ENCODE measurements around the gene ASTN2. TPM values are rescaled to one million over a fixed set of nuclear protein-coding genes. Genes with fewer than 3 reads are reported as not detected.
A peak's percentile ranks its signal among the peaks of the same experiment; 100 is the strongest.

The ASTN2 gene
- total RNA-seq, 1 donor from 2014 or later = 0.53 TPM

DNA sequence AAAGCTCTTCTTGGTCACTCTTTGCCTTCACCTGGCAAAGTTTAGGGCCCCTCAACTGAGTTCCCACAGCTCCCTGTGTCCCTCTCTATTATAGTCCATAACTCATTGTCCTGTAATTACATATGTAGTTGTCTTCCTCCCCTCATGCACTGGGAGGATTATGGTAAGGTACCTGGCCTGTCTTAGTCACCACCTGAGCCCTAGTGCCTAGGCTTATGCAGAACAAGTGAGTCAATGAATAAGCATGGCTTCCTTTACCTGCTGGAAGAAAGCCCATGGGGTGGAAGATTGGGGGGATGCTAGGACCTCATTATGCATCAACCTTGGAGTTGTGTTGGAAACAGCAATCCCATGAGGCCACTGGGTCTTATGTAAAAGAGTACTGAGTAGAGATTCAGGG is 915.4 kb downstream of the ASTN2 start:
- no peak overlapping the region for H3K4me3 ChIP-seq (ENCODE audit: low read depth, low read length)
- no peak for FAIRE-seq
- peak; percentile 50 for DNase-seq (ENCODE audit: low read depth)
- TF ChIP-seq, protein P1, sequence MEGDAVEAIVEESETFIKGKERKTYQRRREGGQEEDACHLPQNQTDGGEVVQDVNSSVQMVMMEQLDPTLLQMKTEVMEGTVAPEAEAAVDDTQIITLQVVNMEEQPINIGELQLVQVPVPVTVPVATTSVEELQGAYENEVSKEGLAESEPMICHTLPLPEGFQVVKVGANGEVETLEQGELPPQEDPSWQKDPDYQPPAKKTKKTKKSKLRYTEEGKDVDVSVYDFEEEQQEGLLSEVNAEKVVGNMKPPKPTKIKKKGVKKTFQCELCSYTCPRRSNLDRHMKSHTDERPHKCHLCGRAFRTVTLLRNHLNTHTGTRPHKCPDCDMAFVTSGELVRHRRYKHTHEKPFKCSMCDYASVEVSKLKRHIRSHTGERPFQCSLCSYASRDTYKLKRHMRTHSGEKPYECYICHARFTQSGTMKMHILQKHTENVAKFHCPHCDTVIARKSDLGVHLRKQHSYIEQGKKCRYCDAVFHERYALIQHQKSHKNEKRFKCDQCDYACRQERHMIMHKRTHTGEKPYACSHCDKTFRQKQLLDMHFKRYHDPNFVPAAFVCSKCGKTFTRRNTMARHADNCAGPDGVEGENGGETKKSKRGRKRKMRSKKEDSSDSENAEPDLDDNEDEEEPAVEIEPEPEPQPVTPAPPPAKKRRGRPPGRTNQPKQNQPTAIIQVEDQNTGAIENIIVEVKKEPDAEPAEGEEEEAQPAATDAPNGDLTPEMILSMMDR (IDR thresholded peaks at IDR 0.05; ENCODE audit: insufficient read depth, low read length, severe bottlenecking) = no peak
- H3K36me3 ChIP-seq (ENCODE audit: control insufficient read depth, insufficient read depth, low read length) = no peaks in the 10 kb centered on the region
- no peaks in the 10 kb centered on the region for H3K27me3 ChIP-seq (ENCODE audit: control insufficient read depth, insufficient read depth, low read length)

DNA sequence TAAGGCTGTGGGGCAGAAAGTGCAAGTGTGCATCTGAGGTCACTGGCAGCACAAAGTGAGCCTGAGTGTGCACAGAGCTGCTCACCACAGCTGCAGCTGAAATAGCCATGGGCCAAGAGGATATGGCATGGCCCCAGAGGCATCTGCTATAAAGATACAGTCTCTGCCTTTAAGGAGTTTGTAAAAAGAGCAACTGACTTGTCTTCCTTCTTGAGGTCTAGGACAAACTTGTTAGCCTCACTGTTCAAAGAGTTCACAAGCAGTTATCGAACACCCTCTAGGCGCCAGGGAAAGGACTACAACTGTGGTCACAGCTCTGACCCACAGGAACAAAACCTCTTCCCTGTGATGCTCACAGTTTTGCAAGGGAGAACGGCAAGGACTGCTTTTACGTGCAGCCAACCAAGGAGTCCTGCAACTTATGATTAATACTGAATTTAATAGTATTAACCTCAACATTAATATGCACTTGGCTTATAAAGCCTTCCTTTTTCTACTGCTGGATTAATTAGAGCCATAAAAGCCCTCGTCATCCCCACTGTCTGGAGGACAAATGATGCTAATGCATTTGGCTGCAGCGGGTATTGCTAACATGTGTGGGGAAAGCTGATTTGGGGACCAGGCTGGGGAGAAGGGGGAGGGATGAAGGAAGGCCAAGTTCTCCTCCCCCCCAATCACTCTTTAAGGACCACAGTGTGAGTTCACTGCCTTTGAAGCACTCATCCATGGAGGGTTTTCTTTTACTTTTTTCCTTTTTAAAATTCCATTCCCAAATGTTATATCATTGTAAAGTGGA is 917.6 kb downstream of the ASTN2 start:
- TF ChIP-seq, protein P1 (IDR thresholded peaks at IDR 0.05; ENCODE audit: insufficient read depth, low read length, severe bottlenecking) = no peak

DNA sequence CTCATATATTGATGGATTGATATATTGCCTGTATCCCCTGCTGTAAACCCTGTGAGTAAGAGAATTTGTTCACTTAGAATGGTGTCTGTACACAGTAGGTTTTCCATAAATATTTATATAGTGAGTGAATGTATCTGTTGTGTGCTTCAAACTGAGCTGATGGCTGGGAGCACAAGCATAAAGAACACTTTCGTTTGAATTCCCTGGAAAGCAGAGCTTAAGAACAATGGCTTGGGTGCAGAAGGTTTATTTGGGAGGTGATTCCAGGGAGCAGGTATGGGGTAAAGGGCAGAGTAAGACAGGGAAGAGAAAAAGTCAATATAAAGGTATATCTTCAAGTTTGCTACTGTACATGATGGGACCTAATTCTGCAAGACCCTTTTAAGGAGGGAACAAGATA is 918.7 kb downstream of the ASTN2 start:
- TF ChIP-seq, protein P1 (IDR thresholded peaks at IDR 0.05; ENCODE audit: insufficient read depth, low read length, severe bottlenecking) = no peak
- no peak for DNase-seq (ENCODE audit: low read depth)
- FAIRE-seq = no peak
- no peaks in the 10 kb centered on the region for H3K36me3 ChIP-seq (ENCODE audit: control insufficient read depth, insufficient read depth, low read length)
- H3K4me3 ChIP-seq (ENCODE audit: low read depth, low read length) = no peak overlapping the region
- no peaks in the 10 kb centered on the region for H3K27me3 ChIP-seq (ENCODE audit: control insufficient read depth, insufficient read depth, low read length)

More for the DNA sequence above, 917.6 kb downstream of the ASTN2 start:
- Histone ChIP-seq H3K4me3 (ENCODE audit: low read depth, low read length) (no peak overlapping the region), H3K27me3 (ENCODE audit: control insufficient read depth, insufficient read depth, low read length) (no peaks in the 10 kb centered on the region), H3K36me3 (ENCODE audit: control insufficient read depth, insufficient read depth, low read length) (no peaks in the 10 kb centered on the region)
- peak; percentile 7 for FAIRE-seq
- DNase-seq (ENCODE audit: low read depth) = no peak

DNA sequence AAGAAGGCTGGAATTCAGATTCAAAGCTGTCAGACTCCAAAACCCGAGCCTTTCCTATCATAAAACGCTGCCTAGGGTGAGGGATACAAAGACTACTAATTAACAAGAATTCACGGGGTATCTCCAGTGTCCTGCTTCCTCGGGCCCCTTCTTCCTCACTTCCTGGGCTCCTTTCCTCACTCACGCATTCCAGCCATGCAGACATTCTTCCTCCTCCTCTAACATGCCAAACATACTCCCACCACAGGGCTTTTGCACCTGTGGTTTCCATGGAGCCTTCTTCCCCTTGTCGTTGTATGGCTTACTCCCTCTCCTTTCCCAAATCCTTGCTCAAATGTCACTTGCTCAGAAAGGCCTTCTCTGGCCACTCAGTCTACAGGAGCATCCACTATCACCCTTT is 919.1 kb downstream of the ASTN2 start:
- DNase-seq (ENCODE audit: low read depth) (no peak), FAIRE-seq (no peak)
- Histone ChIP-seq H3K36me3 (ENCODE audit: control insufficient read depth, insufficient read depth, low read length) (no peaks in the 10 kb centered on the region), H3K27me3 (ENCODE audit: control insufficient read depth, insufficient read depth, low read length) (no peaks in the 10 kb centered on the region), H3K4me3 (ENCODE audit: low read depth, low read length) (no peak overlapping the region)
- TF ChIP-seq, protein P1 (IDR thresholded peaks at IDR 0.05; ENCODE audit: insufficient read depth, low read length, severe bottlenecking) = no peak

DNA sequence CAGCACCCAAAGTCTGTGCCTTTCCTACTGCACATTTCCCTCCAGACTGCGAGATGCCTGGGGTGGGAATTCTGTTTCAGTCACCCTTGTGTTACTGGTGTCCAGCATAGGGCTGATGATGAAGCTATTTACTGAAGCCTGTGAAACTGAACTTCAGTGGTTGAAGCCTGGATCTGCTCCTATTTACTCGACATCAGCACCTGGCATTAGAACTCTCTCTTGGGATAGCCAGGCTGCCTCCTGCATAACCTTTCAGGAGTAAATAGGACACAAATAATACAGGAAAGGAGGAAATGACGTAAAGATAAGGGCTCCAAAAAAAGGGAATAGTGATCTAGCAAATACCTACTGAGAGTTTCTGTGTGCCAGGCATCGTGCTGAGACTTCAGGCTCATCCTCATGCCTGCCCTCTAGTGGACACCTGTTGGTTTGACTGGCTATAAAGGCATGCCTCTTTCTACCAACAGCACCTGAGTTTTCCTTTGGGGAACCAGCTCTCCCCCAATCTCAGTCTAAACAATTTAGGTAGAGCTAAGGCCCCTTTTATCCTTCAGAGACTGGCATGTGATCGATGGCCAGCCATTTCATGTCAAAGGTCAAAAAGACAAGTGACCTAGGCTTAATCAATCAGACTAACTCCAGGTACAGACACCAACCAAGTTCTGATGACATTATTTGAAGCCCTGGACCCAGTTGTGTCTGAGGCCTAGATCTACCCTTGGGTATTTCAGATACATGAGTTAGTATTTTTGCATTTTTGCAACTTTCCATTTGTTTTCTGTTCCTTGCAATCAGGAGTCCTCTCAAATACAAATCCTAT is 919.8 kb downstream of the ASTN2 start:
- TF ChIP-seq, protein P1 (IDR thresholded peaks at IDR 0.05; ENCODE audit: insufficient read depth, low read length, severe bottlenecking) = peak; percentile 85
- DNase-seq (ENCODE audit: low read depth) (peak; percentile 31), FAIRE-seq (no peak)
- Histone ChIP-seq H3K4me3 (ENCODE audit: low read depth, low read length) (no peak overlapping the region), H3K27me3 (ENCODE audit: control insufficient read depth, insufficient read depth, low read length) (no peaks in the 10 kb centered on the region), H3K36me3 (ENCODE audit: control insufficient read depth, insufficient read depth, low read length) (no peaks in the 10 kb centered on the region)

All from bronchial epithelial cell (primary cell).